GM12892 (cell line): ENCODE data around the gene DDX10.

Experiments used
- POLR2A ChIP-seq: IDR thresholded peaks from 2 replicates; pipeline ENCODE4 v1.6.1; 2011; ENCODE audit warnings: low read depth, low read length, control low read depth
- POLR2AphosphoS5 ChIP-seq: IDR thresholded peaks from 2 replicates; pipeline ENCODE4 v1.6.1; 2011; ENCODE audit warnings: low read depth, low read length, control low read depth
- TAF1 ChIP-seq: IDR thresholded peaks from 2 replicates; pipeline ENCODE4 v1.6.1; 2011; ENCODE audit warnings: low read depth, mild to moderate bottlenecking, control low read depth, low read length, borderline replicate concordance

- no peak for TF ChIP-seq POLR2A
- TF ChIP-seq POLR2AphosphoS5 = no peak
- TF ChIP-seq TAF1 = no peak
Observed at GRCh38 chr11:108781946-108782345, 117.1 kb downstream of the DDX10 start.
